K562 (cell line): Measurements from ENCODE around the gene CZIB. TPM values are rescaled to one million over a fixed set of nuclear protein-coding genes. Genes with fewer than 3 reads are reported as not detected.

ENCODE experiments used
- AFF4 ChIP-seq: sonication (generic); formaldehyde crosslinking; IDR thresholded peaks from 2 replicates; pipeline ENCODE4 v1.8.0; 2023; ENCODE audit warnings: mild to moderate bottlenecking, missing genetic modification reagents
- BRF1 ChIP-seq: IDR thresholded peaks from 3 replicates; pipeline ENCODE4 v1.6.1; 2011; ENCODE audit warnings: borderline replicate concordance, mild to moderate bottlenecking; ENCODE audit not compliant: insufficient read length; ENCODE audit errors: extremely low read depth
- CHD1 ChIP-seq: fragments of 200-600 bp; sonication (generic); IDR thresholded peaks from one replicate; pipeline ENCODE4 v1.6.1; 2012; ENCODE audit warnings: mild to moderate bottlenecking, moderate library complexity, low read length, inconsistent platforms
- EP300 ChIP-seq: IDR thresholded peaks from 2 replicates; pipeline ENCODE4 v1.6.1; 2012; ENCODE audit warnings: low read length, improper control_type of control experiment
- FUS ChIP-seq: fragments of 200-400 bp; formaldehyde crosslinking; optimal IDR thresholded peaks from 2 replicates; pipeline ENCODE3; 2017; ENCODE audit warnings: low read depth, low read length
- GABPB1 ChIP-seq: sonication (generic); formaldehyde crosslinking; IDR thresholded peaks from 2 replicates; pipeline ENCODE4 v1.8.0; 2022; ENCODE audit warnings: mild to moderate bottlenecking, missing genetic modification reagents
- KLF13 ChIP-seq: fragments of 450-650 bp; IDR thresholded peaks from 2 replicates; pipeline ENCODE4 v1.6.1; 2016; ENCODE audit warnings: missing genetic modification characterization, low read depth, mild to moderate bottlenecking, missing compliant biosample characterization, moderate library complexity, borderline replicate concordance
- NFYB ChIP-seq: IDR thresholded peaks from 2 replicates; pipeline ENCODE4 v1.6.1; 2011; ENCODE audit warnings: mild to moderate bottlenecking, moderate library complexity; ENCODE audit not compliant: insufficient read length; ENCODE audit errors: extremely low read depth
- RHOXF2B ChIP-seq: fragments of 250-450 bp; sonication (Bioruptor Pico); conservative IDR thresholded peaks from 2 replicates; pipeline ENCODE4 v1.5.1; 2021
- TEAD1 ChIP-seq, 2 experiments: fragments of 450-650 bp in 1 of 2; sonication (generic) in 1 of 2; formaldehyde crosslinking; IDR thresholded peaks; 2 replicates each; pipeline versions ENCODE4 v1.4.0 to v1.8.0; 2020 to 2022; ENCODE audit warnings: mild to moderate bottlenecking in 2 of 2, missing genetic modification reagents in 1 of 2
- TFAP4 ChIP-seq: sonication (generic); formaldehyde crosslinking; IDR thresholded peaks from 2 replicates; pipeline ENCODE4 v1.8.0; 2022; ENCODE audit warnings: missing genetic modification reagents, mild to moderate bottlenecking, moderate library complexity, borderline replicate concordance
- TGIF2 ChIP-seq: sonication (generic); formaldehyde crosslinking; IDR thresholded peaks from 2 replicates; pipeline ENCODE4 v1.8.1; 2022; ENCODE audit warnings: mild to moderate bottlenecking, missing genetic modification reagents, moderate library complexity
- ZHX1 ChIP-seq: fragments of 150-350 bp; conservative IDR thresholded peaks from 2 replicates; pipeline ENCODE4 v1.6.1; 2014; ENCODE audit warnings: low read length
- ZKSCAN3 ChIP-seq: fragments of 250-450 bp; sonication (Bioruptor Pico); IDR thresholded peaks from 2 replicates; pipeline ENCODE4 v1.4.0; 2020
- ZNF24 ChIP-seq: fragments of 450-650 bp; IDR thresholded peaks from 2 replicates; pipeline ENCODE4 v1.6.1; 2016
- ZNF354B ChIP-seq: fragments of 250-450 bp; sonication (Bioruptor Pico); IDR thresholded peaks from 2 replicates; pipeline ENCODE4 v1.4.0; 2020
- ZNF696 ChIP-seq: fragments of 250-450 bp; sonication (Bioruptor Pico); conservative IDR thresholded peaks from 2 replicates; pipeline ENCODE4 v1.4.0; 2020; ENCODE audit warnings: mild to moderate bottlenecking, moderate library complexity
- ZNF76 ChIP-seq: fragments of 250-450 bp; sonication (Bioruptor Pico); IDR thresholded peaks from 2 replicates; pipeline ENCODE4 v1.4.0; 2020; ENCODE audit warnings: mild to moderate bottlenecking, moderate library complexity, borderline replicate concordance
- polyA plus RNA-seq, 8 experiments: library from polyadenylated mRNA; depleted of rRNA in 4 of 8; stranded (reverse) in 5 of 8; unstranded in 3 of 8; fragments of >200 nt; fragmentation: Nextera tagmentation in 2 of 8; fragmentation: Illumina TruSeq in 1 of 8; extraction: Ambion mirVana in 2 of 8; extraction: Trizol in 1 of 8; gene quantifications; 2 replicates each; pipeline versions ENCODE4 v1.2.1 to v1.2.3, GENCODE V29; 2011 to 2014; ENCODE audit warnings: inconsistent platforms in 1 of 8, missing spikeins in 1 of 8
- total RNA-seq, 7 experiments: library from RNA; depleted of rRNA in 6 of 7; stranded (reverse); fragments of >200 nt in 6 of 7; fragmentation: Illumina TruSeq in 2 of 7; extraction: Trizol in 2 of 7; gene quantifications; 2 replicates each; pipeline versions ENCODE4 v1.2.1 to v1.2.3, GENCODE V29; 2011 to 2021; ENCODE audit warnings: low replicate concordance in 1 of 7

The CZIB gene
- total and polyA plus RNA-seq, 9 of the 15 experiments (the other 6 are each of a cell fraction or from before 2014, with no cell fraction given) = 52.6 to 111 (median 80.0) TPM

GRCh38 chr1:53196485-53197290, 23.7 kb downstream of the CZIB start, which contains the start of gene CPT2 (continued):
- TF ChIP-seq TEAD1 (CRISPR knock-in tag; IDR thresholded peaks at IDR 0.05) (0 out of 4 replicates have a peak, but pooled peaks of 1 of the 2 experiments have one; percentile 18), NFYB (no peak), RHOXF2B (CRISPR knock-in tag) (0 out of 2 replicates have a peak, but pooled peaks have one; percentile 66), ZNF24 (no peak), CHD1 (peak; percentile 60), EP300 (peak; percentile 14; the same call in 1 of the 2 replicates), TGIF2 (CRISPR knock-in tag) (0 out of 2 replicates have a peak, but pooled peaks have one; percentile 55), KLF13 (tag) (peak; percentile 40; the same call in 1 of the 2 replicates), ZHX1 (no peak), ZNF696 (CRISPR knock-in tag) (no peak), ZKSCAN3 (CRISPR knock-in tag) (no peak), FUS (no peak), AFF4 (CRISPR knock-in tag) (peak; percentile 80; the same call in 1 of the 2 replicates), ZNF76 (no peak), BRF1 (no peak), ZNF354B (CRISPR knock-in tag) (no peak), GABPB1 (CRISPR knock-in tag) (peak; percentile 92), TFAP4 (peak; percentile 40; the same call in 1 of the 2 replicates)
